IPS-11a (cell line): ENCODE measurements around the gene DOCK4.

Experiments
- H3K4me3 ChIP-seq: one replicate; pipeline ENCODE4 v1.5.1; 2013; ENCODE audit warnings: low read depth, low read length, control low read depth

The DOCK4 gene

DNA sequence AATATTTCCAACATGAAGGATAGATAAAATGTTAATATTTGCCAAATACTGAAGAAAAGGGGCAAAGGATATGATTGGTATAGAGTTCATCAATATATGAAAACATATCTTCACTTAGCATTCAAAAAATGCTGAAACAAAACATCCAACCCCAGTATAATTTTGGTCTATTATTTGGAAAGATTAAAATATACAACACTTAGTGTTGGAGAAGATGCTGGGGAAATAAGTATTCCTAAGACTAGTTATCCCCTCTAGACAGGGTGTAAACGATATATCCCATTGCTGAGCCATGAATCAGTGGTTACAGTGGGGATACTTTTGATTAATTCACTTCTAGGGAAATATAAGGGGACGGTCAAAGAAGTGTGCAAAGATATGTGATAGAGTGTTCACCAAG, 456.6 kb downstream of the DOCK4 start:
- no peak overlapping the region for H3K4me3 ChIP-seq

GRCh38 chr7:111747718-111748117, 458.5 kb downstream of the DOCK4 start:
- no peak overlapping the region for H3K4me3 ChIP-seq

DNA sequence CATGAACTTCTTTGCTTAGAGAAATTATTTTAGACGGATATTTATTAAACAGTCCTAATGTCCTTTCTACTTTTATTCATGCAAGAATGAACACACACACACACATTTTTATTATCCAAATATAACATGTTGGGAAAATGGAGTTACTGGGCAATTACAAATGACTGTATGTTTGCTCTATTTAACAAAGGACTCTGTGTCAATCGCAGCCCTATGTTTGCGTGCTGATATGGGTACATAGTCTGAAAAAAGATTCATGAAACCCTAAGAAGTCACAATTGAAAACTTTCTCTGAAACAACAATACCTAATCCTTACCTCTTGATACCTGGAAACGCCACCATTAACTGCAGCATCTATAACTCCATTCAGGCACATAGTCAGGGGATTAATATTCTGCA, 459.2 kb downstream of the DOCK4 start:
- no peak overlapping the region for H3K4me3 ChIP-seq

DNA sequence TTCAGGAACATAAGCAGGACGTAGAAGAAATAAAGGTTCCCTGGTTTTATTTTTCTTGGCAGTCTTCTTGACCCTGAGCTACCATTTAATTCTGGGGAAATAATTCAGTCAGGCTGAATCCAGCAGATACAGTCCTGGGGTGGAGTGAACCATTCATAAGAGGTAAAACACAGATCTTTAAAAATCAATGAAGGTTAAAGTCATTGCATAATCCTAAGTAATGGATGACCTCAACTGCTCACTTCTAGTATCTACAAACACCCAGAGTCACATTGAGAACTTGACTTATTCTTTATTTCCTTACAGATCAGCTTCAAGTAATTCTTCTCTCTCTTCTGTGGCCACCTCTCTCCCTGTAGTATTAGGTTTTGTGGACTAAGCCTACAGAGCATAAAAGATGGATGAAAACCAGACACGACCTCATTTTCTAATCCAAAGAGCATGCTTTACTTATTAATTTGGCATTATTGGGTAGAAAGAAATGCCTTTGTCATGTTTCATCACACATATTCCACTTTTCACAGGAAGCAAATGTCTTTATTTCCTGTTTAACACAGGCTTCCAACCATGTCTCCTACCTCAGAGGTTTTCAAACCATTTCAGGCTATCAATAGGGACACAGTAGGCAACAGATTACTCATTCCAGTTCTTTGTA, 461.6 kb downstream of the DOCK4 start:
- no peak overlapping the region for H3K4me3 ChIP-seq

GRCh38 chr7:111743244-111743847, 462.9 kb downstream of the DOCK4 start:
- no peak overlapping the region for H3K4me3 ChIP-seq

GRCh38 chr7:111741811-111742240, 464.4 kb downstream of the DOCK4 start:
- no peak overlapping the region for H3K4me3 ChIP-seq

GRCh38 chr7:111740942-111741341, 465.3 kb downstream of the DOCK4 start:
- no peak overlapping the region for H3K4me3 ChIP-seq

GRCh38 chr7:111736552-111736874, 469.7 kb downstream of the DOCK4 start:
- no peak overlapping the region for H3K4me3 ChIP-seq

DNA sequence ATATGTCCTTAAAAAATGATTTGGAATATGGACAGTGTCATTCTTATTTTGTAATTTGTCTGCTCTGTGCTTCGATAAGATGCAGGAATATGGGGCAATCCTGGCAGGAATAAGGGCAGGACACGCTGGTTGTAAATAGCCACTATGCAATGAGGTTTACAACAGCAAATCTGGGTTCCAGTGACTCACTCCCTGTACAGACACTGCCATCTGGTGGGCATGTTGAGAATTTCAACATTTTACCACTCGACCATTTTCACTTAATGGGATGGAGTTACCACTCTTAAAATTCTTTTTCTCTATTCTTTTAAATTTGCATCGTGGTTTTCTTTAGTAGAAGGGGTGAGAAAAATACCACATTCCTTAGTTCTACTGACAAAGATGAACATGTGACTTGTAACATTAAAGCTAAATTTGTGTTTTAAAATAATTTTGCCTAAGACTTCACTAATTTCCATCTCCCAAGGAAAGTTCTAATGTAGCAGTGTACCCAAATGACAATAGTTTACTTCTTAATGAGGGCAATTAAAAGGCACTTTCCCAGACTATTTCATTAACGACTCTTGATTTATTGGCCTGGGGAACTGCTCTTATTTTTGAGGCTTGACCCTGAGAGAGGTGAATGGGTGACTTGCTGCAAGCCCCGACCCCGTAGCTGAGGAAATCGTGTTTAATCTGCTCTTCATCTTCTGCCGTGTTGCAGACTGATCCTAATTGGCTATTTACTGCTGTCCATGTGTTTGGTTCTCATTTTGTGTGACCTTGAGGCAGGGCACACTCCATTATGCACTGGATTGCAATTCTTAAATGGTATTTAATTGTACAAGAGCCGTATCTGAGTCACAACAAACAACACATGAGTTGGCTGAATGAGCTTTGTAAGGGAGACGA, 470.3 kb downstream of the DOCK4 start:
- no peak overlapping the region for H3K4me3 ChIP-seq

DNA sequence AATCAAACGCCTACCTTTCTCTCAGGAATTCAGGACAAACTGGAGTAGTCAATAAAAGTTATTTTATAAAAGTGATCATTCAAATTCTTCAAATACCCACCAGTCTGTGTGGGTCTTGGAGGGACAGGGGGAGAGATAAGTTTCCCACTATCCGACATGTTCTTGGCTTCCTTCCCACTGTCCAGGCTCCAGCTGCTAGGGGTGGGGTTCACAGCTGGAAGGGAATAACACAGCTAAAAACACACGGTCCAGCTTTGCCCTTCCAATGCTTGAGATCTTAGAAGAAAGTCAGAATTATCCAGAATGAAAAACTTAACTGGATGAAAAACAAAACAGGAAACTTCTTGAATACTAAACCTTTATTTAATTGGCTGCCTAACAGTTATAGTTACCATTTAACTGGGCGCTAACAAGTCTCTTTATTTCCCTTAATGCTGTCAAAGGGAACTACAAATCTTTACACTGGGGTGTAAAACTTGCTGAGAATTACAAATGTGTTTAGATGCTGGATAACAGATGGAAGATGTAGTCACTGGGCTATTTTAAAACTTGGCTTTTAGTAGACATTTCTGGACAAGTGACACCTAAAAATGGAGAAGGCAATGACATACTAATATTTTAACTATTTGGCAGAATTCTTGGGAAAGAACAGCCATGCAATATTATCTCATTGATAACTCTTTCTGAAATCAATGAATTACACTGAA, 471.1 kb downstream of the DOCK4 start:
- H3K4me3 ChIP-seq: no peak overlapping the region

DNA sequence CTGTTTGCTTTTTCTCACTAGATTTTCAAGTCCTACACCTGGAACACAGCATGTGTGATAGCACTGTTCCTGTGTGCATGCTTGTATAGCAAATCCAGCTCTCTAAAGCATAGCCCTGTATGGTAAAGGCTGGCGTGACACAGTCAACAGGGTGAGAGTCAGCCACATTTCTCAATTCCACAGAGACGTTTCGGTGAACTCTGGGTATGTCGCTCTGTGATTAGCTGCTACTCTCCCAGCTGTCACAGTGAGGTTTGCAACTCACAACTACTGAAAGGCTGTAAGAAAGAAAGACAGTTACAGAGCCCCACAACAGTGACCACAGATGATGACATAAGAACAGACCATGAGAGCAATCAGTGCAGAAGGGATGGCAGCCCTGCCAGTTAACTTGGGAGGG, 473.3 kb downstream of the DOCK4 start:
- no peak overlapping the region for H3K4me3 ChIP-seq

DNA sequence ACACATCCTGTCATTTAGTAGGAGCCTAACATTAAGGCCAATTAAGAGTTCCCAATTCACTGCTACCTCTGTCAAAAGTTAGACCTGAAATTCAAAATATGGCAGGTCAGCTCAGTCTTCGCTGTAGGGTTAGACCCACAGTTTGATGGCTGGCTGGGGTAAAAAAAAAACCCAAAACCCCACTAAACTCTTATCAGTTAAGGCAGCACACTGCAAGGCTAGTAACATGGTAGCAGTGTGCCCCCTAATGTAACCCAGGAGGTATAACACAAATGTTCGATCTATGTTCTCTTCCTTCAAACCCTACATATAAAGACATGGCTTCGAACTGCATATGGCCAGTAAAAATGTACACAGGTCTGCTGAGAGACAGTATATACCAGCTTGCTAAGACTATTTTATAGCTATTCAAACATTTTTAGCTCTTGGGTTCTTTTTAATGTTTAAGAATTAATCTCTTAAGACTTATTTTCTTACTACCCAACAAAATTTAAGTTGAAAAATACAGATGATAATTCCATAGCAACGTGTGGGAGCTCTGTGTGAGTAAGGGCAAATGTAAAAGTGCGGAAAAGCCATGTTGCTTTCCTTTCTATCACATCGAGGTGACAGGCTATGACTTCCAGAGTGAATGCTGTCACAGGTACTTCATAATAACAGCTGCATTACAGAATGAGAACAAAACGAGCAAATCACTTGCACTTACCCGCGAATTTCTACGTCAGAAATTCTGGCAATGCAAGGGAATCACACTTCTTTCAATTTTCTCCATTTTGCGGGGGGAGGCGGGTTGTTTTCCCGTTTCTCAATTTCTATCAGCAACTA, 475.5 kb downstream of the DOCK4 start:
- H3K4me3 ChIP-seq: no peak overlapping the region

- H3K4me3 ChIP-seq: no peak overlapping the region
Measured at GRCh38 chr7:111730057-111730456, 476.1 kb downstream of the DOCK4 start.

DNA sequence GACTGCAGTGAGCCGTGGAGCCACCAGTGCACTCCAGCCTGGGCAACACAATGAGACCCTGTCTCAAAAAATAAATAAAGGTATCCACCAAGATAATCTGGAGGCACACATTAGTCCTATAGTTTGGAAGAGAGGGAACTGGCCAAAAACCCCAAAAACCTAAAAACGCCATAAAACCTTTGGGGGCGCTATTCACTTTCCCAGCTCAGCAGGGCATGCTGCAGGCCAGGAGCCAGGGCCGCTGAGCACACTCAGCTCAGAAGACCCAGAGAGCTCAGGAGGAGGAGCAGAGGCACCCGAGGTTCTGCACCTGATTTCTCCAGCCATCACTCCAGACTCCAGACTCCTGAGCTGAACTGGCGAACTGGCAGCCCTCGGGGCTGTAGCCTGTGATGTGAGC, 476.7 kb downstream of the DOCK4 start:
- H3K4me3 ChIP-seq: no peak overlapping the region

- no peak overlapping the region for H3K4me3 ChIP-seq
Measured at GRCh38 chr7:111728635-111728995, 477.6 kb downstream of the DOCK4 start.

- no peak overlapping the region for H3K4me3 ChIP-seq
Measured at GRCh38 chr7:111727905-111728634, 478.1 kb downstream of the DOCK4 start.

- no peak overlapping the region for H3K4me3 ChIP-seq
Measured at GRCh38 chr7:111718886-111719285, 487.3 kb downstream of the DOCK4 start.

DNA sequence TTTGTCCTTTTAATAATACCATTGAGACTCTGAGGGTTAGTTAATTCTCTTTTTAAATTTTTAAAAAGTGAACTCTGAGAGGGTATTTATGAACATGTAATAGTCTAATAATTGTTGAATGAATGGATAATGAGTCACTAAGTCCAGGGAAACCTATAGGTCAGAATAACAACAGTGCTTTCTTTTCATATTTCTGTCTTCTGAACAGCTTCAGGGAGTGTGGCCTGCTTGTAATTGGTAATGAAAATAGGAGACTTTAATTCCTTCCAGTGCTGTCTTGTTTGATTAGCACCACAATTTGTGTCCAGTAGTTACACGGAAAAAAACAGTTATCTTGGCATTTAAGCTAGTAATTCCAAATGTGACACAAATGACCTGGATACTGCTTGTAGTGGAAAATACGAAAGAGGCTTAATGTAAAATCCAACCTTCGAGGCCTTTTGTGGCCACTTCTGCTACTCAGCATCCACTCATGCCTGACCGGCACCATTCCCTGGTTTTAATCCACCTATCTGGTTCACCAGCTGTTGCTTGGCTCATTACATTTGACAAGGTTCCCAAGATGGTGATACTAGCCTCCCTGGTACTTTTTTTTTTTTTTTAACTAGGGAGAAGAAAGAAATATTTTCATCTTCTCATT, 494.7 kb downstream of the DOCK4 start:
- H3K4me3 ChIP-seq: no peak overlapping the region

- no peak overlapping the region for H3K4me3 ChIP-seq
Measured at GRCh38 chr7:111710839-111711380, 495.3 kb downstream of the DOCK4 start.
